ENCODE data around the gene FAM241B.

The FAM241B gene

GRCh38 chr10:69649786-69650550 lies 19.9 kb downstream of the FAM241B start:
- no peak for DNase-seq

GRCh38 chr10:69650589-69651261 lies 20.7 kb downstream of the FAM241B start:
- DNase-seq, result no peak

GRCh38 chr10:69651362-69651761 lies 21.3 kb downstream of the FAM241B start:
- DNase-seq, result no peak

GRCh38 chr10:69652111-69652856 lies 22.2 kb downstream of the FAM241B start:
- no peak for DNase-seq

GRCh38 chr10:69652857-69653199 lies 22.8 kb downstream of the FAM241B start:
- DNase-seq, result no peak

GRCh38 chr10:69653561-69653960 lies 23.5 kb downstream of the FAM241B start:
- no peak for DNase-seq

- no peak for DNase-seq
These were observed 25.2 kb downstream of the FAM241B start for GRCh38 chr10:69655124-69655867.

- no peak for DNase-seq
These were observed 26.0 kb downstream of the FAM241B start for GRCh38 chr10:69655868-69656555.

GRCh38 chr10:69656742-69657269 lies 26.8 kb downstream of the FAM241B start:
- no peak for DNase-seq

GRCh38 chr10:69657430-69657829 lies 27.4 kb downstream of the FAM241B start:
- no peak for DNase-seq

GRCh38 chr10:69657866-69658265 lies 27.8 kb downstream of the FAM241B start:
- no peak for DNase-seq

- DNase-seq, result peak; percentile 6
These were observed 29.4 kb downstream of the FAM241B start for GRCh38 chr10:69659241-69660038.

GRCh38 chr10:69660296-69660695 lies 30.2 kb downstream of the FAM241B start:
- DNase-seq, result no peak

- peak; percentile 21 for DNase-seq
These were observed 31.5 kb downstream of the FAM241B start for GRCh38 chr10:69661414-69662172.

- no peak for DNase-seq
These were observed 32.3 kb downstream of the FAM241B start for GRCh38 chr10:69662173-69662877.

- DNase-seq, result no peak
These were observed 32.9 kb downstream of the FAM241B start for GRCh38 chr10:69662901-69663300.

GRCh38 chr10:69663369-69663947 lies 33.4 kb downstream of the FAM241B start:
- DNase-seq, result no peak

- DNase-seq, result no peak
These were observed 35.6 kb downstream of the FAM241B start for GRCh38 chr10:69665474-69666320.

- no peak for DNase-seq
These were observed 36.7 kb downstream of the FAM241B start for GRCh38 chr10:69666756-69667155.
